Tibial artery (tissue), 4 donors: ENCODE data around the gene TMEM252.
A peak's percentile ranks its signal among the peaks of the same experiment; 100 is the strongest.

Experiments used
- DNase-seq, 2 donors: peaks; one replicate each; pipeline ENCODE4 v3.0.0-alpha.2; 2019
- H3K27ac ChIP-seq, 2 donors: fragments of 200-600 bp; sonication (generic) in 1 of 2; 1 replicate in 1 of 2; 2 replicates in 1 of 2; pipeline ENCODE4 v1.5.1; 2018 to 2019; ENCODE audit warnings: mild to moderate bottlenecking in 1 of 2
- H3K27me3 ChIP-seq, 2 donors: fragments of 200-600 bp; sonication (generic) in 1 of 2; one replicate each; pipeline versions ENCODE4 v1.5.1 to v1.6.0; 2016 to 2019
- H3K36me3 ChIP-seq, 3 donors: fragments of 200-600 bp; sonication (generic) in 2 of 3; one replicate each; pipeline ENCODE4 v1.5.1; 2016 to 2019; ENCODE audit warnings: mild to moderate bottlenecking in 2 of 3
- H3K4me1 ChIP-seq, 4 donors: fragments of 200-600 bp; sonication (generic) in 2 of 4; 1 replicate in 3 of 4; 2 replicates in 1 of 4; pipeline ENCODE4 v1.5.1; 2016 to 2019
- H3K4me3 ChIP-seq, 2 donors: fragments of 200-600 bp; sonication (generic) in 1 of 2; 1 replicate in 1 of 2; 2 replicates in 1 of 2; pipeline ENCODE4 v1.5.1; 2018 to 2019; ENCODE audit warnings: mild to moderate bottlenecking in 2 of 2
- H3K9me3 ChIP-seq, 3 donors: fragments of 200-600 bp; sonication (generic) in 1 of 3; one replicate each; pipeline ENCODE4 v1.5.1; 2016 to 2019
- CTCF ChIP-seq, 2 experiments: fragments of 200-600 bp in 1 of 2; fragments of 450-650 bp in 1 of 2; IDR thresholded peaks; one replicate each; pipeline ENCODE4 v1.5.1; 2017 to 2019; ENCODE audit warnings: antibody characterized with exemption in 2 of 2, mild to moderate bottlenecking in 1 of 2, moderate library complexity in 1 of 2
- intact Hi-C: fragments of 100-400 bp; cut with DNase I; formaldehyde crosslinking; loops from one replicate; pipeline ENCODE4 v1.15.0; 2023; ENCODE audit warnings: low total_unique reads

TMEM252 gene

GRCh38 chr9:68538200-68538599, 2.5 kb downstream of the TMEM252 start:
- Histone ChIP-seq H3K9me3 (no peaks in the 10 kb centered on the region), H3K27ac (peak overlapping the region; percentile 80 to 86), H3K4me3 (no peak overlapping the region), H3K4me1 (peaks cover 0 to 42% (median 18%) of the 10 kb centered on the region in 4 donors), H3K27me3 (no peaks in the 10 kb centered on the region), H3K36me3 (no peaks in the 10 kb centered on the region)
- DNase-seq: peak; percentile 53 to 79
- intact Hi-C loops: no loop called here
- TF ChIP-seq CTCF (IDR thresholded peaks at IDR 0.05): no peak

- no peak overlapping the region for H3K4me3 ChIP-seq
- no peaks in the 10 kb centered on the region for H3K36me3 ChIP-seq
- intact Hi-C loops: no loop called here
- H3K27me3 ChIP-seq: no peaks in the 10 kb centered on the region
- TF ChIP-seq CTCF (IDR thresholded peaks at IDR 0.05): no peak
- no peak for DNase-seq
- H3K4me1 ChIP-seq: peaks cover 0 to 42% (median 18%) of the 10 kb centered on the region in 4 donors
- H3K9me3 ChIP-seq: no peaks in the 10 kb centered on the region
- H3K27ac ChIP-seq: peak overlapping the region; percentile 80 to 86
Measured at GRCh38 chr9:68537616-68537880, 3.1 kb downstream of the TMEM252 start.

GRCh38 chr9:68536876-68537615, 3.6 kb downstream of the TMEM252 start:
- TF ChIP-seq CTCF (IDR thresholded peaks at IDR 0.05): no peak
- Histone ChIP-seq H3K27ac (peak overlapping the region; percentile 80 to 86), H3K9me3 (no peaks in the 10 kb centered on the region), H3K4me1 (peaks cover 0 to 42% (median 18%) of the 10 kb centered on the region in 4 donors), H3K27me3 (no peaks in the 10 kb centered on the region), H3K36me3 (no peaks in the 10 kb centered on the region), H3K4me3 (no peak overlapping the region)
- intact Hi-C loops: no loop called here
- DNase-seq: no peak

- TF ChIP-seq CTCF (IDR thresholded peaks at IDR 0.05): no peak
- H3K4me1 ChIP-seq: peaks cover 0 to 49% (median 12%) of the 10 kb centered on the region in 4 donors
- H3K4me3 ChIP-seq: no peak overlapping the region
- intact Hi-C loops: no loop called here
- peaks cover 0 to 12% (median 12%) of the 10 kb centered on the region in 3 donors for H3K36me3 ChIP-seq
- no peaks in the 10 kb centered on the region for H3K27me3 ChIP-seq
- no peaks in the 10 kb centered on the region for H3K9me3 ChIP-seq
- DNase-seq: no peak
- H3K27ac ChIP-seq: peak overlapping the region; percentile 22 to 31
Measured at GRCh38 chr9:68533678-68534077, 7.0 kb downstream of the TMEM252 start.

GRCh38 chr9:68532131-68532530, 8.6 kb downstream of the TMEM252 start:
- no peak for TF ChIP-seq CTCF (IDR thresholded peaks at IDR 0.05)
- Histone ChIP-seq H3K4me3 (no peak overlapping the region), H3K36me3 (peaks cover 0 to 12% (median 12%) of the 10 kb centered on the region in 3 donors), H3K4me1 (peaks cover 0 to 49% (median 6%) of the 10 kb centered on the region in 4 donors), H3K27me3 (no peaks in the 10 kb centered on the region), H3K27ac (peak overlapping the region; percentile 72 to 77), H3K9me3 (no peaks in the 10 kb centered on the region)
- no peak for DNase-seq
- intact Hi-C loops: no loop called here
